GM18520 (cell line): Measurements from ENCODE around the gene SLC6A12.
"Not testable (repeated sequence)": the region's sequence is repeated elsewhere in the genome, so short reads cannot be mapped to it uniquely, and the experiment has no call there.

Experiments
- ATAC-seq: cut with Tn5 transposase; IDR thresholded peaks from one replicate; pipeline ENCODE4 v1.9.1; 2021; ENCODE audit not compliant: unreplicated experiment

Gene SLC6A12

DNA sequence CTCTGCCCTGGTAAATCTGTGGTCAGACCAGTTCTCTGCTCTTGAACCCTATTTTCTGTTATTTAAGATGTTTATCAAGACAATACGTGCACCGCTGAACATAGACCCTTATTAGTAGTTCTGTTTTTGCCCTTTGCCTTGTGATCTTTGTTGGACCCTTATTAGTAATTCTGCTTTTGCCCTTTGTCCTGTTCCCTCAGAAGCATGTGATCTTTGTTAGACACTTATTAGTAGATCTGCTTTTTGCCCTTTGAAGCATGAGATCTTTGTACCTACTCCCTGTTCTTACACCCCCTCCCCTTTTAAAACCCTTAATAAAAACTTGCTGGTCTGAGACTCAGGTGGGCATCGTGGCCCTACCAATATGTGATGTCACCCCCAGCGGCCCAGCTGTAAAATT lies 22.0 kb upstream of the SLC6A12 start:
- ATAC-seq: not testable (repeated sequence)

DNA sequence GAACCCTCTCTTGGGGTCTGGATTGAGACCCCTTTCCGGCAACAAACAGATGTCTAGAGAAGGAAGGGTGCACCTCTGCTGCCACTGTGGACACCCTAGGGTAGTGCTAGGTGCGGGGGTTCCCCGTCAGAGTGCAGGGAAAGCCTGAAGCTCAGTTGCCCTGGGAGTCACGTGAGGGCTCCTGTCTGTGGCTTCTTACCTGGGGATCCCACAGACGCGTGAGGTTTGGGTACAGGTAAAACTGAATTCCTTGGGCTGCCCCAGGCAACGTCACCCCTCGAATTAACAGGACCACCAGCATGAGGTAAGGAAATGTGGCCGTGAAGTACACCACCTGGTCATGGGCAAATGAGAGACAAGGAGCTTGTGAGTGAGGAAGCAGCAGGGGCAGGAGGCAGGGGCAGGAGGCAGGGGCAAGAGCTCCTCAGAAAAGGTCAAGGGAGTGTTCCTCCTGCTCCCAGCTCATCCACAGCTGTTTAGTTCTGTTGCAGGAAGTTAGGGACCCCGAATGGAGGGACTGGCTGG lies 21.0 kb upstream of the SLC6A12 start:
- ATAC-seq: no peak

DNA sequence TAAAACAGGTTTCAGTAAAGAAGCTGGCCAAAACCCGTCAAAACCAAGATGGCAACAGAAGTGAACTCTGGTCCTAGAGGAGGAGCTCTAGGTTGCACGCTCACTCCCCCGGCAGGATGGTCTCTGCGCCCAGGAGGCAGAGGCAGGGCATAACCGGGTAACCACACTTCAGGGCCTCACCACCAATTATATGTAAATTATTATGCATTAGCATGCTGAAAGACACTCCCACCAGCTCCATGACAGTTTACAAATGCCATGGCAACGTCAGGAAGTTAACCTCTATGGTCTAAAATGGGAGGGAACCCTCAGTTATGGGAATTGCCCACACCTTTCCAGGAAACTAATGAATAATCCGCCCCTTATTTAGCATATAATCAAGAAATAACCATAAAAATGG lies 20.1 kb upstream of the SLC6A12 start:
- ATAC-seq: no peak

DNA sequence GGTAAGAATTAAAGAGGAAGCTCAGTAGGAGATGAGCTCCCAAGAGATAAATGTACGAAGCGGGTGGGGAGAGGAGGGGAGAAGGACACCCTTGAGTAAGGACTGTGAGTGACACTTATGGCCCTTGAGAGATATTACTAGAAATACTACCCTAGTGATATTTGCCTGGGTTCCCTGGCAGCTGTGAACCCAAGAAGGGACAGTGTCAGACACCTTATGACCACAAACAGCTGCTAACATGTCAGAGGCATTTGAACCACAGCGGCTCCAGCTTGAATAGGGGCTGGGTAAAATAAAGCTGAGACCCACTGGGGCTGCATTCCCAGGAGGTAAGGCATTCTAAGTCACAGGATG lies 19.6 kb upstream of the SLC6A12 start:
- no peak for ATAC-seq

DNA sequence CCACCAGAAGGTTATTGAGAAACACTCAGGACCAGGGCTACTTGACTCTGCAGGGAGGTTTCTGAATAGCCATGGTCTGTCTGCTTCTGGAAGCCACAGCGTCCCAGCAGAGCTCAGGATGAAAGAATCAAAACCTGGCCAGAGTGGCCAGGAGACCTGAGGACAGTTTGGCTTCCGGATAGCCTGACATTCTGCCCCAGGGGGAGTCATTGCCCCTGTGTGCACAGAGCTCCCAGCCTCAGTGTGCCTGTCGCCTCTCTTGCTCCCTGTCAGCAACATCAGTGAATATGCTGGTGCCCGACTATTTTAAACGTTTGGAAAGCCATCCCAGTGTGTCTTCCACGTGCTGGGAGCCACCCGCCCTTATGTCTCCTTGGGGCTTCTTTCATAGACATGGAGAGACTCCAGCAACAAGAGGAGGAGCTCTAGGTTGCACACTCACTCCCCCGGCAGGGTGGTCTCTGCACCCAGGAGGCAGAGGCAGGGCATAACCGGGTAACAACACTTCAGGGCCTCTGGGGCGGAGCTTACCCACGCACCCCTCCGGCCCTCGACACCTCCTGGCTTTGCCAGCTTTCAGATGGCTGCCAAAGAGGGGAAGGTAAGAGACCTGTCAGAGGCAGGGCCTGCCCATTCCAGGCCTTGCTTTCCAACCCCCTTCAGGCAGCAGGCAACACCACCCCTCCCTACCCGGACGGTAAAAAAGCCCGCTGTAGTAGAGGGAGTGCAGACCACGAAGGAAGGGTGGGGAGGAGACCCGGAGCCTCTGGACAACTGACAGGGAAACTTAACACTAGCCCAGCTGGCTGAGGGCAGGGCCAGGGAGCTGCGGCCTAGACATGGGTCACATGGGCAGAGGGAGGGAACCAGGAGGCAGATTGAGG lies 19.0 kb upstream of the SLC6A12 start:
- ATAC-seq: no peak

DNA sequence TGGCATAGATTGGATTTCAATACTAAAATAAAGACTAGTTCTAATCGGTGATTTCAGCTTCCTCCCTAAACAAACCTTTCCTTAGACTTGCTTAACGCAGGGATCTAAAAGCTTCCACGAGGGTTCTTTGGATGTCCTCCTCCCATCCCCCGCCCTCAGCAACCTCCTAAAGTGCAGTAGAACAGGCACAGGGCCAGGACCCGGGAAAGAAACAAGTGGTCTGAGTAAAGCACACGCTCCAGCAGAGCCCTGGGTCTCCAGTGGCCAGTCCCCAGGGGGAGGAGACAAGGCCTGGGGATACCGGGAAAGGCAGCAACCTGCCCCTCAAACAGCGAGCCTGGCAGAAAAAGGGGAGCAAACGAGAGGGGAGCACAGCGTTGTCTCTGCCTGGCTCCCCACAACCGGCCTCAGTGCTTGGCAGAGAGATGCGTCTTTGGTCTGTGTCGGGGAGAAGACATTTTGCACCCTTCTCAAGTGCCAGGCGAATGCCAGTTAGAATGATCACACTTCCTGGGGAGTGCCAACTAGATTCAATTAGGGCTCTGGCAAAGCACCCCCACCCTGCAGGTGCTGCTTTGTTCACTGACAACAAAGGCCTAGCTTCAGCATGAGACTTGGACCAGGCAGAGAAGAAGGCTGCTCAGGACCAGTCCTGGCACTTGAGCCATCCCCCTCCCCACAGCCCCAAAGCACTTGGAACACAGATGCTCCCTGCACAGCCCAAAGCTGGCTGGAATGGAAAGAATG lies 17.1 kb upstream of the SLC6A12 start:
- ATAC-seq: no peak

DNA sequence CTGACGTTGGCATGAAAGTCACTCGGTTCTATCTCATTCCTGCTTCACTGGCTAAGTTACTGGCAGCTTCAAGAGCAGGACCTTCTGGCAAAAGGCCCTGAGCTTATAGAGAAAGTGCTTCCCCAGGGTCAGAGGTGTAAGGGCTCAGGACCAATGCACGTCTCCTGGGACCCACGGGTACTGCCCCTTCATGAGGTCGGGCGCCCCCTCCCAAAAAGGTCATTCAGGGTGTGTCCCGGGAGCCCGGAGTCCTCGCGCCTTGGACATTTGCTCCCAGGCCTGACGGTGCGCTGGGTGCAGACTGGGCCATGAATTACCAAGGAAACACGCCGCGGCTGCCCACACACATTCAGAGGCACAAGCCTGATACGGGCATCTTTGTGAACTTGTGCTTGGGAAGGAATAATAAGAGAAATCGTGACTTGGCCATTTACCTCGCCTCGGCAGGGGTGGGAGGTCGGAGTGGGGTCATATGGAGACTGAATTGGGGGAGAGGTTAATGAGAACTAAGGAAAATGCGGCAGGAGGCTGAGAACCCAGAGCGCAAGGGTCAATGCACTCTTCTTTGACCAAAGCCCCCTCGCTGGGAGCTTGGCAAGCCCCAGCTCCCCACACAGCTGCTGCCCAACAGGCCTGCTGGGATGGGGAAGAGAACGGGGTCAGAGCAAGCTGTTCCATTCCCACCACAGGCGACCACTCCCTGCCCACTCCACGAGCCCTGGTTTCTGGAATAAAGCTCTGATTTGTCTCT lies 15.7 kb upstream of the SLC6A12 start:
- ATAC-seq: no peak

DNA sequence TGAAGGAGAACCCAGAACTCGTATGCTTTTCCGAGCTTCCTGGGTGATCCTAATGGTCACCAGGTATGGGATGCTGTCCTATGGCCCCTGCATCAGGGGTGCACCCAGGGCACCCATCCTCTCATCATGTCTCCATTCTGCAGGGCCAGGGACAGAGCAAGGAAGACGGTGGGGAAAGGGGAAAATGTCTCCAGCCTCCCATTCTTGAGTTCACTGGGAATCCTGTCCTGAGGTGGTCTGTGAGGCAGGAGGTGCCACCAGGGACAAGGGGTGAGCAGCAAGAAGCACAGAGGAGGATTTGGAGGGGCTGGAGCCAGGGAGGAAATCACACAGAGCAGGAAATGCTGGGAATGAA lies 14.9 kb upstream of the SLC6A12 start:
- ATAC-seq: no peak

DNA sequence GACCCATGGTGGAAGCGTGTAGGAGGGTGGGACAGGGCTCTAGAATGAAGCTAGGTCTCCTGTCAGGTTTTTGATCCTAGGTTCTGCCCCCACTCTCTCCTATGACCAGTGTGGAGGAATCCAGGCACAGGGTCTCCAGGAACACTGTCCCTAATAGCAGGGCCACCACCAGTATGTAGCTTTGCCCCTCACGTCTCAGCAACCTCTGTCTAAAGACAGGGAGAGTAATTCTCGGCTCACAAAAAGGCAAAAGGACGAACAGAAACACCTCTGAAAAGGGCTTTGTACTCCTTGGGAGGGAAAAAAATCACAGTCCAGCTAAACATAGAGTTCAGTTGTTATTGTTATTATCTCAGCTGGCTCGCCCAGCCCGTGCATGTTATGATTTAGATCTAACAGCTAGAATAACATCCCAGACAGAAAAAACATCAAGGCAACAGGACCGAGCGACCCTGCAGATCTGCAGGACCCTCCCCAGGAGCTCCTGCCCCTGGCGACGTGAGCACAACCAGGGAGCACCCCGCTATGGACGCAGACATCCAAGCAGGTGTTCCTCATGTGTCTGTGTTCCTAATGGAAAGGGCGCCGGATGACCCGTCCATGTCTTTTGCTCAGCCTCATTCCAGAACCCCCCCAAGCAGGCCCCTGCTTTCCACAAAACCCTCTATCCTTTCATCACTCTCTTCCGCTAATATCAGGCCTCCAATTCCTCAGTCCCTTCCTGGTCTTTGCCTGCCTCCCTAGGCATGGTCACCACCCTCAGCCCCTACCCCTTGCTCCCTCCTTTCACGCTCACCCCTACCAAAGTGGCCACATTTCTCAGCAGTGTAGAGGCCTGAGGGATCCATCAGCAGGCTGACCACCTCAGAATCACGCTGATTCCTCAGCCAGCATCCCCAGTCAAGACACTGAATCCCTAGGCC lies 14.2 kb upstream of the SLC6A12 start:
- no peak for ATAC-seq

DNA sequence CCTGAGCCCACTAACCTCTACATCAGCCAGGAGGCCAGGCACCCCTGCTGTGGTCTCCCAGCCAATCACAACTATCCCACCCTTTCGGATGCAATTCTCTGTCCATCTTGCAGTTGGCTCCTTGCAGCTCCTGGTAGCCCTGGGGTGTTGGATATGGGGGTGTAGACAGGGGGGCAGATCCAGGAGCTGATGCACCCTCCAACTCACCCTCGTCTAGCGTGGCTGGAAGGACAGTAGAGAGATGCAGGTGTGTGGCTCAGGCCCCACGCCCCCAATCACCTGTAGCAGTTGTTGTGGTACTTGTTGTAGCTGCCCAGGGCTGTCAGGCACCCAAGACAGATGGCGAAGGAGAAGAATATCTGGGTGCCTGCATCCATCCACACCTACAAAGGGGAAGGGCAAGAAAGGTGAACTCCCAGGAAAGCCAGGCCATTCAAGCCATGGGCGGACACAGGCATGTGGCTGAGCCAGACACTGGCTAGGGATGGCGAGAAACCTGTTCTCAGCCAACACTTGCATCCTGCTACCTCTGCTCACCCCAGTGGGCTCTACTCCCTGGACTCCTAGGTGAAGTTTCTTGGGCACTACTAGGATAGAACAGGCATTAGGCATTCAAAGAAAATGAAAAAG lies 13.4 kb upstream of the SLC6A12 start:
- ATAC-seq: no peak

DNA sequence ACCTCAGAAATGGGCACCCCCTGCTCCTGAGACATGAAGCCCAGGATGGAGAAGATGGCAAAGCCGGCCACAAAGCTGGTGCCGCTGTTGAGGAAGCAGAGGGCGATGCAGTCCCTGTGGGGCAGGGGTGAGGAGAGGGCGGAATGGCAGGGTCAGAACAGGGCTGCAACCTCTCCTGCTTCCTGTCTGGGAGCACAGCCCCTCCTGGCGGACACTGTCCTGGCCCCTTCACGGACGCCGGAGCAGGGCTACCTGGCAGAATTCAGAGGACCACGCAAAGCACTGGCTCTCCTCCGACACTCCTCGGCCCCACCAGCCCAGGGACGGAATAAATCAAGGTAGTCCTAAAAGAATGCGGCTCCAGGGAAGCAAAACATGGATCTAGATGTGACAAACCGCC lies 12.4 kb upstream of the SLC6A12 start:
- no peak for ATAC-seq

DNA sequence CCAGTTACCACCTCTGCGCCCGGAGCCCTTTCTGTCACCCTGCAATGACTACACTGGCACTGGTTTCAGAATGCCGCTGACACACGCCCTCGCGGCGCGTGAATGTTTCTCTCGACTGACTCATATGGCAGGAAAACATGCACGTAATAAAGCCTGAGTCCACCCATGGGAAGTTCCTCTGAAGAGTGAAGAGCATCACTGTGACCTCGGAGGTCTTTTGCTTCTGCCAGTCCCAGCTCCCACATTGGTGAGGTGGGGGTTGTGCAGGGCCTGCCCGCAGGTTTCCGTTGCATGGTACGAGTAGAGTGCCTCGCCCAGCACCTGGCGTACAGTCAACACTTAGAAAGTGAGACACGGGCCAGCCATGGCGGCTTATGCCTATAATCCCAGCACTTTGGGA lies 11.1 kb upstream of the SLC6A12 start:
- ATAC-seq: no peak

DNA sequence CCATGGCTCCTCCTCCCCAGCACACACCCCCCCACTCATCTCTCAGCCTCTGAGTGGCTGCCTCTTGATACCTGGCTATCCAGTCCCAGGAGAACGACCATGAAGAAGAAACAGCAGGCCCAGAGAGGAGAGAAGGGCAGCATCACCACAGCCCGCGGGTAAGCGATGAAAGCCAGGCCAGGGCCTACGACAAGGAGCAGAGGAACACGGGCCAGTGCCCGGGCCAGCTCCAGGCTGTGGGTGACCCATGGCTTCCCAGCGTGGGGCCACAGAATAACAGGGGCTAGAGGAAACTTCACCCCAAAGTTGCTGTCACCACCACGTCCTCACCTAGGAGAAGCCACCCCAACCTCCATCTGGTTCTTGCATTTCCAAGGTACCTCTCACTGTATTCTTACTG lies 10.4 kb upstream of the SLC6A12 start:
- ATAC-seq: no peak

DNA sequence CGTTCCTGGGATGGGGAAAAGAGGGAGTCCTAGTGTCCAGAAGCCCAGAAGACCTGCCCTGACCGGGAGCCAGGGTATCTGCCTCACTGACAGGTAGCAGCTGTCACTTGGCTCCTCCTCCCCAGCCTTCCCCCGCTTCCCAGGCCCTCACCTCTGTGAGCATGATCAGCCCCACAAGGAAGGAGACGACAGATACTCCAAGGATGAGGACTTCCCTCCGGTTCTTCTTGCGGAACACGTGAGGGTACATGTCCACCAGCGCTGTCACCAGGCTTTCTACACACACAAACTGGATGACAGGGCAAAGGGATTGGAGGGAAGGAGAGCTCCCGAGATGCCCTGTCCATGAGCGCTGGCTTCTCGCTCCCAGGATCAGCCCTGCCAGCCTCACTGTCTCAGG lies 9.9 kb upstream of the SLC6A12 start:
- no peak for ATAC-seq

DNA sequence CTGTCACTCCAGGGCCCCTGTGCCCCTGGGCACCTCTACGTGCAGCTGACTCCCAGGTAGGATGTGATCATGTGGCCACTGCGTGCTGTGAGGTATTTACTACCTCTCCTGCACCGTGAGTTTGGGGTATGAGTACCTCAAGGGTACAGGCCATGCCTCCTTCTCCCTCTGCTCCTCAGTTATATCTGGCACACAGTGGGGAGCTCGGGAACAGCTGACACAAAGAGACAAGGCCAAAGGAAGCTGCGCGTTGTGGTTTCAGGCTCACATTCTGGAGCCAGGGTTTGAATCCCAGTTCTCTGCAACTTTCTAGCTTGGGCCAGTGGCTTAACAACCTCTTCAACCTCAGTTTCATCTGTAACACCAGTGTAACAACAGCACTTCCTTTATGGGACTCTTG lies 7.8 kb upstream of the SLC6A12 start:
- ATAC-seq: no peak

DNA sequence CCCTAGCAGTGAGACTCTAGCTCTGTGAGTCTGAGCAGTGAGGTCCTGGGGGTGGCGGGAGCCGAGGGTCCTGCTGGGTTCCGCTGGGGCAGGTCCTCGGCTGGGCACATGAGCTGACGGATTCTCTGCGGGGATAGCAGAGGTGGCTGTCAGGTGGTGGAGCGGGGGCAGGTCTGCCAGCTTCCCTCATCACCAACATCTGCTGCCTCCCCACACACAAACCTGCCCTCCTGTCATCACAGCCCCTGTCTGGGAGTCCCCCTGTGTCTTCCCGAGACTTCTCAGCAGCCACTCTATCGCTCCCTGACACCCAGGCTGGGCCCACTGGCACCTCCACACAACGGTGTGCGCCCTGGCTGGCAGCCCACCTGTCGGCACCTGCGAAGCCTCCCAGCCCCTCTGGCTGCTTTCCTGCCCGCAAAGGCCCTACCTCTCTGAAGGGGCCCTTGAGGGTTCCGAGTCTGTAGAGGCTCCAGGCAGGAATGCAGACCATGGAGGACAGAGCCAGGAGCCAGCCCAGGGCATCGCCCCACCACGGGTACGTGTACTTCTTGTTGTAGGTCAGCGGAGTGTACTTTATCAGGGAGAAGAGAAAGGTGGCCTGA lies 7.1 kb upstream of the SLC6A12 start:
- no peak for ATAC-seq

DNA sequence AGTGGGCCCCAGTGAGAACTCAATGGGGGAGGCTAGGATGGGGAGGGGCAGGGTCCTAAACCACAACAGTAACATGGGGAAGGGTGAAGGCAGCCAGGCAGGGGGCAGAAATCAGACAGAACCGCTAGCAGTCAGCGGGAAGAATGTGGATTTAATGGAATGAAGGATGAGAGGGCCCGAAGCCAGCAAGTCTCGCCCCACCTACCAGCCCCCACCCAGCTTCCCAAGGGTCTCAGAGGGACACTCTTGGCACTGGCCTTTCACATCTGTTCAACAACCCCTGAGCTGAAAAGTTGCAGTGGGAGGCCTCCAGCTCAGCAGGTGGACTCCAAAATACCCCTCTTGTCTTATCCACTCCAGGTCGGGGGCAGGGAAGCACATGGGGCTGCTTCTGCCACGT lies 6.5 kb upstream of the SLC6A12 start:
- ATAC-seq: no peak

DNA sequence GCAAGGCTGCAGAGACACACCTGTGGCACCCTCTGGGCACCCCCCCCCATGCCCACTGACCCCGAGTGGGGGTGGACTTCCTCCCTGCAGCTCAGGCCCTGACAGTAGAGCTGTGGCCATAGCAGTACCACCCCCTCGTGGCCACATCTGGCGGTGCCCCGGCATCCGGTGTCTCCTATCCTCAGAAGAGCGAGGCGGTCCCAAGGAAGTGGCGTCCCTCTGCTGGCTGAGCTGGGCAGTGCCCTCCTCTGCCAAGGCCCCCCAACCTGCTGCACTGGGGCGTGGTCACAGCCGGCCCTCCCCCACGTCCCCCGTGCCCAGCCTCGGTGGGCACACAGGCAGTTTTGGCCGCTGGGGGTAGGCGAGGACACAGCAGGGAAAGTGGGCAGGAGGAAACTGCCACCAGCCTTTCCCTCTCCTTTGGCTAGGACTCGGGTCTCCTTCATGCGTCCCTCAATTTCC lies 6.0 kb upstream of the SLC6A12 start:
- ATAC-seq: no peak

DNA sequence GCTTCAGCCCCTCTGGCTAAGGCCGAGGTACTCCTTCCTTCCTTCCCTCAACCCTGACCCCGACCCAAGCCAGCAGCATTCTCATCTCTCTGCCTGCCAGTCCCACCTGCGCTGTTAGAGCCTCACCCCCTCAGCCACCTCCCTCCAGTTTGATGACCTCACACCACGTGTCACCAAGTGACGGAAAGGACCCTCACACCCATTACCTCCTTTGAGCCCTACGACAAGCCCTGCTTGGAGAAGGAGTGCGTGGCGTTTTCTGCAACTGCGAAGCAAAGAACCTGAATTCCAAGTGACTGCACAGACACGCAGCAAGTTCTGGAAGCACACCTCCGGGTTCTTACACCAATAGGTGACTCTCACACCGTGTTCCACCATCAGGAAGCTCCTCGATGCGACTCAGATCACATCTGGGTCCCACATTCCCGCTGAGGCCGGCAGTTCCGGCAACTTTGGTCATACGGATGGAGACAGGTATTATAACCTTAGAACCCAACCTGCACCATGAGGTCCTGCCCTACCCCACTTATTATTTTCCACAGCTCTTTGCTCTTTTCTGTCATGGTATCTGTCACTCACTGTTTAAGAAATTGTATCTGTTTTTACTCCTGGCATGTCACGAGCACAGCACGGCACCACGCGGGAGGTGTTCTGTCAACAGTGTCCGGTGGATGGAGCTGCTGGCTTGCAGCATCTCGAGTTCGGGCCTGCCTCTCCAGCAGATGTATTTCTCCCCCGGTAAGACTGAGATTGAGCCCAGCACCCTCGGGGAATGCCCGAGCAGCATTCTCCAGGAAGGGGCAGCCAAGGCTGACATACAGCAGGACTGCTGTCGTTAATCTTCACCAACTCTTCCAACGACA lies 5.0 kb upstream of the SLC6A12 start:
- no peak for ATAC-seq
